Measurements from ENCODE around the gene INSYN1.

DNA sequence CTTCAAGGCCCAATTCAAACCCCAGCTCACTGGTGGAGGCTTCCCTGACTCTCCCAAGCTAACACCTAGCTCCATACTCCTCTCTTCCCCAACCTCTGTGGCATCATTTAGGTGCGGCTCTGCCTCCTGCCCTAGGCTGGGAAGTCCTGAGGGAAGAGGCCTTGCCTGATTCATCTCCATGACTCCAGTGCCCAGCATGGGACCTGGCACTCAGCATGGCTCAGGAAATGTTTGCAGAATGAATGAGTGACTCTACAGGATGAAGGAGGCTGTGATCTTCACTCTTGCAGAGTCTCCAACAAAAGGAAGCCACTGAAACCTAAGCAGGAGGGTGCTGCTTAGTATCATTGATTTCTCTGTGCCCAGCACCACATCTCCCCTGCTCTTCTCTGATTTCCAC is 34.5 kb upstream of the INSYN1 start:
- TF ChIP-seq, protein P1, sequence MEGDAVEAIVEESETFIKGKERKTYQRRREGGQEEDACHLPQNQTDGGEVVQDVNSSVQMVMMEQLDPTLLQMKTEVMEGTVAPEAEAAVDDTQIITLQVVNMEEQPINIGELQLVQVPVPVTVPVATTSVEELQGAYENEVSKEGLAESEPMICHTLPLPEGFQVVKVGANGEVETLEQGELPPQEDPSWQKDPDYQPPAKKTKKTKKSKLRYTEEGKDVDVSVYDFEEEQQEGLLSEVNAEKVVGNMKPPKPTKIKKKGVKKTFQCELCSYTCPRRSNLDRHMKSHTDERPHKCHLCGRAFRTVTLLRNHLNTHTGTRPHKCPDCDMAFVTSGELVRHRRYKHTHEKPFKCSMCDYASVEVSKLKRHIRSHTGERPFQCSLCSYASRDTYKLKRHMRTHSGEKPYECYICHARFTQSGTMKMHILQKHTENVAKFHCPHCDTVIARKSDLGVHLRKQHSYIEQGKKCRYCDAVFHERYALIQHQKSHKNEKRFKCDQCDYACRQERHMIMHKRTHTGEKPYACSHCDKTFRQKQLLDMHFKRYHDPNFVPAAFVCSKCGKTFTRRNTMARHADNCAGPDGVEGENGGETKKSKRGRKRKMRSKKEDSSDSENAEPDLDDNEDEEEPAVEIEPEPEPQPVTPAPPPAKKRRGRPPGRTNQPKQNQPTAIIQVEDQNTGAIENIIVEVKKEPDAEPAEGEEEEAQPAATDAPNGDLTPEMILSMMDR (IDR thresholded peaks at IDR 0.05; ENCODE audit: insufficient read depth, low read length, poor library complexity, severe bottlenecking) = no peak
- TF ChIP-seq EZH2phosphoT487 (conservative IDR thresholded peaks at IDR 0.05; ENCODE audit: low read length) = no peak
